SU-DHL-6 (cell line): Measurements from ENCODE around the gene CACNG5.

ENCODE experiments used
- H2AFZ ChIP-seq: fragments of 200-600 bp; sonication (generic); 2 replicates; pipeline ENCODE4 v1.6.1; 2014; ENCODE audit warnings: low read depth, mild to moderate bottlenecking, moderate library complexity, mixed read lengths, antibody characterized with exemption, low read length; ENCODE audit not compliant: severe bottlenecking
- H3F3A ChIP-seq: fragments of 200-600 bp; shearing (Covaris generic); 2 replicates; pipeline ENCODE4 v1.6.0; 2016; ENCODE audit warnings: antibody characterized with exemption, mild to moderate bottlenecking; ENCODE audit not compliant: insufficient read depth
- H3K27ac ChIP-seq: fragments of 200-600 bp; sonication (generic); 2 replicates; pipeline ENCODE4 v1.5.1; 2016; ENCODE audit warnings: low read depth, mild to moderate bottlenecking, low read length, moderate library complexity, mixed read lengths
- H3K27me3 ChIP-seq: fragments of 200-600 bp; sonication (generic), shearing (Covaris generic); 2 replicates; pipeline ENCODE4 v1.6.0; 2014; ENCODE audit warnings: mild to moderate bottlenecking, low read length
- H3K36me3 ChIP-seq: fragments of 200-600 bp; sonication (generic); 2 replicates; pipeline ENCODE4 v1.6.1; 2014; ENCODE audit warnings: mild to moderate bottlenecking, low read length, mixed read lengths
- H3K4me2 ChIP-seq: fragments of 300-600, 200-600 bp; shearing (Covaris generic), sonication (generic); 2 replicates; pipeline ENCODE4 v1.6.0; 2014; ENCODE audit warnings: low read length, low read depth, mild to moderate bottlenecking; ENCODE audit not compliant: poor library complexity, severe bottlenecking
- H3K4me3 ChIP-seq: fragments of 200-600 bp; sonication (generic); 2 replicates; pipeline ENCODE4 v1.5.1; 2014; ENCODE audit warnings: antibody characterized with exemption, low read length, mild to moderate bottlenecking, mixed read lengths; ENCODE audit not compliant: insufficient read depth, poor library complexity, severe bottlenecking
- H3K79me2 ChIP-seq: fragments of 200-600 bp; sonication (generic); 2 replicates; pipeline ENCODE4 v1.6.1; 2014; ENCODE audit warnings: mild to moderate bottlenecking, low read length, moderate library complexity; ENCODE audit not compliant: insufficient read depth
- H3K9ac ChIP-seq: fragments of 200-600 bp; sonication (generic); 2 replicates; pipeline ENCODE4 v1.7.0; 2014; ENCODE audit warnings: mild to moderate bottlenecking, low read length
- H3K9me2 ChIP-seq: fragments of 200-600 bp; sonication (generic); replicated peaks from 2 replicates; pipeline ENCODE4 v1.6.1; 2014; ENCODE audit warnings: low read length; ENCODE audit not compliant: insufficient read depth
- H3K9me3 ChIP-seq: fragments of 200-600 bp; sonication (generic); 2 replicates; pipeline ENCODE4 v1.6.1; 2014; ENCODE audit warnings: low read length, mixed read lengths; ENCODE audit not compliant: insufficient read depth
- H4K20me1 ChIP-seq: fragments of 200-600 bp; sonication (generic); 2 replicates; pipeline ENCODE4 v1.6.1; 2014; ENCODE audit warnings: low read depth, mild to moderate bottlenecking, antibody characterized with exemption, low read length, moderate library complexity, mixed read lengths
- CTCF ChIP-seq: fragments of 200-600 bp; sonication (generic); IDR thresholded peaks from one replicate; pipeline ENCODE4 v1.5.1; 2017; ENCODE audit warnings: antibody characterized with exemption, mild to moderate bottlenecking, low read length, moderate library complexity; ENCODE audit not compliant: insufficient read depth, poor library complexity, severe bottlenecking
- EZH2phosphoT487 ChIP-seq: fragments of 200-600 bp; sonication (generic), shearing (Covaris generic); conservative IDR thresholded peaks from 2 replicates; pipeline ENCODE4 v1.6.1; 2018; ENCODE audit warnings: mild to moderate bottlenecking, antibody characterized with exemption, low read length, moderate library complexity, mixed read lengths

Gene CACNG5

GRCh38 chr17:66811683-66812054 lies 23.2 kb upstream of the CACNG5 start:
- Histone ChIP-seq H3K27ac (no peak overlapping the region), H3F3A (peaks cover 6% of the 10 kb centered on the region; the same call in 1 of the 2 replicates), H3K36me3 (no peaks in the 10 kb centered on the region), H3K4me3 (no peak overlapping the region), H3K9ac (no peak overlapping the region), H3K79me2 (no peaks in the 10 kb centered on the region), H3K9me3 (no peaks in the 10 kb centered on the region), H3K9me2 (no peaks in the 10 kb centered on the region), H4K20me1 (no peaks in the 10 kb centered on the region), H3K4me2 (no peak overlapping the region), H3K27me3 (no peaks in the 10 kb centered on the region), H2AFZ (no peak overlapping the region)
- no peak for TF ChIP-seq EZH2phosphoT487

DNA sequence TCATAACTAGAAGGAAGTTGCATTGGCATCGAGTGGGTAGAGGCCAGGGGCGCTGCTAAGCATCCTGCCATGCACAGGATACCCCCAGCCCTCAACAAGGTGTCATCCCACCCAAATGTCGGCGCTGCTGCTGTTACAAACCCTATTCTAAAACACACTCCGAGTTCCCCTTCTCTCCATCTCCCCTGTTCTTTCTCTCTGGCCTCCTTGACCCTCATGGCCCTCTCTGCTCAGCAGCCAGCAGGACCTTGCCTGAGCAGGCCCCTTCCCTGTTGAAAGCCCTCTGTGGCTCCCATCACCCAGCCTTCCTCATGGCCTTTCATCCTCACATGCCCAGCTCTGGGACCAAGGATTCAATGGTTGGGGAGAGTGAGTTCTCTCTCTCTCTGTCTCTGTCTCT lies 22.3 kb upstream of the CACNG5 start:
- no peak overlapping the region for H3K4me3 ChIP-seq
- H3K27me3 ChIP-seq: no peaks in the 10 kb centered on the region
- no peaks in the 10 kb centered on the region for H3K9me3 ChIP-seq
- no peaks in the 10 kb centered on the region for H4K20me1 ChIP-seq
- H3F3A ChIP-seq: peaks cover 6% of the 10 kb centered on the region; the same call in 1 of the 2 replicates
- no peaks in the 10 kb centered on the region for H3K9me2 ChIP-seq
- no peak overlapping the region for H2AFZ ChIP-seq
- no peaks in the 10 kb centered on the region for H3K79me2 ChIP-seq
- no peak overlapping the region for H3K9ac ChIP-seq
- TF ChIP-seq EZH2phosphoT487: no peak
- TF ChIP-seq CTCF: no peak
- no peaks in the 10 kb centered on the region for H3K36me3 ChIP-seq
- no peak overlapping the region for H3K4me2 ChIP-seq
- H3K27ac ChIP-seq: no peak overlapping the region

DNA sequence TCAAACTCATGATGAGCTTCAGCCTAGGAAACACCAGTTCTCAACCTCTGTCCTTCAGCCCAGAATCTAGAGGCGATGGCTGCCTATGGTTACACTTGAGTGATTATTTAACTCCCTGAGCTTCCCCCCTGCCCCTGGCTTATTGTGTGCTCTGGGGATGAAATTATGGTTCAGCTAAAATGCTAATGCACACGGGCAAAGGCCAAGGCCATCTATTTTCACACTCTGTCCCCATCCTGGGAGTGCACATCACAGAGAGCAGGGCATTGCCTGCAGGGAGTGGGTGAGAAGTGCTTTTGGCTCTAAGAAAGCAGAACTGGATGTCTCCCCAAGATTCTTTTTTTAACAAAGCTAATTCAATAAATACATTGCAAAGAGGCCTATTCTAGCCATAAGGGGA lies 21.6 kb upstream of the CACNG5 start:
- H3K4me3 ChIP-seq: no peak overlapping the region
- H2AFZ ChIP-seq: no peak overlapping the region
- H3K27ac ChIP-seq: no peak overlapping the region
- H3K9ac ChIP-seq: no peak overlapping the region
- H3K4me2 ChIP-seq: no peak overlapping the region
- H3K36me3 ChIP-seq: no peaks in the 10 kb centered on the region
- TF ChIP-seq EZH2phosphoT487 (no peak), CTCF (no peak)
- no peaks in the 10 kb centered on the region for H4K20me1 ChIP-seq
- H3K27me3 ChIP-seq: no peaks in the 10 kb centered on the region
- peaks cover 6% of the 10 kb centered on the region; the same call in 1 of the 2 replicates for H3F3A ChIP-seq
- no peaks in the 10 kb centered on the region for H3K9me3 ChIP-seq
- H3K79me2 ChIP-seq: no peaks in the 10 kb centered on the region
- no peaks in the 10 kb centered on the region for H3K9me2 ChIP-seq

DNA sequence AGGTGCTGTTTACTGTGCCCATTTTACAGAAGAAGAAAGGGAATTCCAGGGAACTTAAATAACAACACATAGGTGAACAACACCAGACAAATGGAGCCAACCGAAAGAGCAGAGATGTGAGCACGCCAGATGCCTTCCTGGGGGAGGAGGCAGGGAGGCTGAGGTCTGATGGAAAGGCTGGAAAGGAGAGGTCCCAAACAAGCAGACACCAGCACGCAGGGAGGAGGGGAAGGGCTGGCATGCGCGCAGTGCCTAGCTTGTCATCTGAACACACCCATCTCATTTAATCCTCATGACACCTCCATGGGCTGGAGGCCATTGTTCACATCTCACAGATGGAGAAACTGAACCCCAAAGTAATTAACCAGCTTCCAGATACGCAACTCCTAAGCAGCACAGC lies 20.9 kb upstream of the CACNG5 start:
- H3K36me3 ChIP-seq: no peaks in the 10 kb centered on the region
- no peaks in the 10 kb centered on the region for H3K79me2 ChIP-seq
- no peak overlapping the region for H3K4me2 ChIP-seq
- no peaks in the 10 kb centered on the region for H4K20me1 ChIP-seq
- H3K4me3 ChIP-seq: no peak overlapping the region
- H3K27ac ChIP-seq: no peak overlapping the region
- no peaks in the 10 kb centered on the region for H3K9me3 ChIP-seq
- peaks cover 6% of the 10 kb centered on the region; the same call in 1 of the 2 replicates for H3F3A ChIP-seq
- H3K27me3 ChIP-seq: no peaks in the 10 kb centered on the region
- no peak overlapping the region for H2AFZ ChIP-seq
- H3K9ac ChIP-seq: no peak overlapping the region
- no peaks in the 10 kb centered on the region for H3K9me2 ChIP-seq
- TF ChIP-seq EZH2phosphoT487: no peak
- no peak for TF ChIP-seq CTCF
